Central memory CD4-positive, alpha-beta T cell (primary cell): ENCODE data around the gene ATG9B.
"Not testable (repeated sequence)": the region's sequence is repeated elsewhere in the genome, so short reads cannot be mapped to it uniquely, and the experiment has no call there.

ENCODE experiments used
- DNase-seq: peaks from one replicate; pipeline ENCODE4 v3.0.0; 2022

The ATG9B gene

DNA sequence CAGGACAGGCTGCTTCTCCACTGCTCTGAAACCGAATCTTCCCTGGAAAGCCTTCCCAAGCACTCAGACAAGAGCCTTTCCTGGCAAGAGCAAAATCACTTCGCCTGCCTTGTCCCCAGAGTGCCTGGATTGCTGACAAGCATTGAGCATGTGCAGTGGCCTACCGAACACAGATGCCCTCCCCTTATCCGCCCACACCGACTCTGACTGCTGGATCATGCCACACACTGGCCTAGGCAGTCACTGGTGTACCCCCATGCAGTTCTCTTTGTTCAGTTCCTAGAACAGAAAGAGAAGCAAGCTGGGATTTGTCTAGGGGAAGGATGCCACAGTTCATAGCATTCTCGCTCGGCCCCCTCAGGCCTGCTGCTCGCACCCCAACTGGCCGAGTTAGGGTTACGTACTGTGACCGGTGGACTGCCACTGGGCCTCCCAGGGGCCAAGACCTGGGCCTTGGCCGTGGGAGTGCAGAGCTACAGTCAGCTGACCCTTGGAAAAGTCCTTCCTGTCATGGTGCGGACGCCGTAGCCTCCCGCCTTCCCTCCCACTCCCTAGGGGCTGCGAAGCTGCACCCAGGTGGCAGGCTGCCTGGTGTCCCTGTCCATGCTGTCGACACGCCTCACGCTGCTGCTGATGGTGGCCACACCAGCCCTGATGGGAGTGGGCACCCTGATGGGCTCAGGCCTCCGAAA lies 10.9 kb upstream of the ATG9B start:
- DNase-seq, result no peak

DNA sequence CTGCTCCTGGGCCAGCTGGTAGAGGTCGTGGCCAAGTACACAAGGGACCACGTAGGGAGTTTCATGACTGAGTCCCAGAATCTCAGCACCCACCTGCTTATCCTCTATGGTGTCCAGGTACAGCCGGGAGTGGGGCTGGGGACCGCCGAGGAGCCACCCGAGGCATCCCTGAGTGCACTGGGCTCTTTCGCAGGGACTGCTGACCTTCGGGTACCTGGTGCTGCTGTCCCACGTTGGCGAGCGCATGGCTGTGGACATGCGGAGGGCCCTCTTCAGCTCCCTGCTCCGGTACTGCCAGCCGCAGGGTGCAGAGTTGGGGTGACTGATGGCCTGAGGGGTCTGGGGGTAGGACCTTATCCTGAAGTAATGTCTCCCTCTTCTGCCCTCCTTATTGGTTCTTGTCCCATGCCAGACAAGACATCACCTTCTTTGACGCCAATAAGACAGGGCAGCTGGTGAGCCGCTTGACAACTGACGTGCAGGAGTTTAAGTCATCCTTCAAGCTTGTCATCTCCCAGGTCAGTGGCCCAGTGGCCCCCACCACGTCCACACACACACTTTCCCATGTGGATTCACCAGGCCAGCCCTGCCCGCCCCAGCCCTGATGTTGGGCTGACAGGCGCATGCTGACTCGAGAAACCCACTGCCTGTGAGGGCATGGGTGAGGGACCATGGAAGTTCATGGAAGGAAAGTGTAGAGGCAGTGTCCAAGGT lies 10.2 kb upstream of the ATG9B start:
- DNase-seq, result no peak

DNA sequence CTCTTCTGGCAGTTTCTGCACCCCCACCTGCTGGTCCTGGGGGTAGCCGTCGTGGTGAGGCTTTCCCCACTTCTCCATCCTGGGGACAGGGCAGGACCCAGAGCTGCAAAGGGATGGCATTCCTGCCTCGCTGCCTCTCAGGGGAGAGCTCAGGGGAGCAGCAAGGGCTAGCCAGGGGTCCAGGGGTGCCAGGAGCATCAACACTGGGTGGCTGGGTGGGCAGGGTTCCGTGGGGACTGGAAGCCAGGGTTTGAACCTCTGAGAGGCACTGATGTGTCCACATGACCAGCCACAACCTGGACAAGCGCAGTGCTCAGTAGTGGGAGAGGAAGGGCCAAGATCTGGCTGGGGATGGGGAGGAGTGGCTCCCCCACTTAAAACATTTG lies 9.6 kb upstream of the ATG9B start:
- no peak for DNase-seq

DNA sequence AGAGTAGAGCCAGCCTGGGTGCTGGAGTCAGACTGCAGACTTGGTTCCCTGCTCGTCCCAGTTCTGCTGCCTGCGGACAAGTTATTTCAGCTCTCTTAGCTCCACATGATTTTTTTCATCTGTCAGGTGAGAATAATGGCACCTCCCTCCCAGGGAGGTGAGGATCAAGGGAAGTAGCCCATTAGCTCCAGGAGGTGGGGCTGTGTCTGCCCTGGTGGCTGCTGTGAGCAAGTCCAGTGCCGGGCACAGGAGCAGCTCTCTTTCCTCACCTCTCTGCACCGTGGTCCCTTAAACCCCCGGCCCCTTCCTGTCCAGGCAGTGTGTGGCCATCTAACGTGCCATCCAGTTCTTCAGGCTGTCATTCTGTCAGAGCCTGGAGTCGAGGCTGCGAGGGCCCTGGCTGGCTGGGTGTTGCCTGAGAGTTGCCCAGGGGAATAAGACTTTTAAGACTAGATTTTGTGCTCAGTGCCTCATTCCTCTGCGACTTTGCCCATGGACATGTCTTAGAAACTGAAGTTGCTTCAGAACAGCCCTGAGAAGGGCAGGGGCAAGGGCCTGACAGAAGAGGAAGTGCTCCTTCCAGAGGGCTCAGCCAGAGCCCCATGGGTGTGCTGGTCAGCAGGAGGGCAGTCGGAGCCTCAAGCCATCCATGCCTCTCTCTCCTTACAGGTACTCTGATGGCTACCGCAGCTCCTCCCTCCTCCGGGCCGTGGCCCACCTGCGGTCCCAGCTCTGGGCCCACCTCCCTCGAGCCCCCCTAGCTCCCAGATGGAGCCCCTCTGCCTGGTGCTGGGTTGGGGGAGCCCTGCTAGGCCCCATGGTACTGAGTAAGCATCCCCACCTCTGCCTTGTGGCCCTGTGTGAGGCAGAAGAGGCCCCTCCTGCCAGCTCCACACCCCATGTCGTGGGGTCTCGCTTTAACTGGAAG lies 8.9 kb upstream of the ATG9B start:
- no peak for DNase-seq

DNA sequence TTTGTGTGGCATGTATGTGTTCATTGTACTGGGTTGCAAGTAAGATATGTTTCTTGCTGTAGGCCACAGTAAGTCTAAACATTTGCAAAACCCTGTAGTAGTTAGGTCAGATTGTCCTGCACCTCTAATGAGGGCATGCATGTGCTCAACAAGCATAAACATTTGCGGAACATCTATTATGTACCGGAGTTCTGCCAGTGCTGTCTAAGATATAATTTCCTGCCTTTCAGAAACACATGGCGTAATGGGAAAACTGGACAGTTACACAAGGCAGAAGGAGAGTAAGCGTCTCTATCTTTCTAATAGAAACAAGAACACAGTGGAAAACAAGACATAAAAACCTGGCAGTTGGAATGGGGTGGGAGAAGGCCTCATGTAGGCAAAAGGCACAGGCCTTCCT lies 6.7 kb upstream of the ATG9B start:
- no peak for DNase-seq

DNA sequence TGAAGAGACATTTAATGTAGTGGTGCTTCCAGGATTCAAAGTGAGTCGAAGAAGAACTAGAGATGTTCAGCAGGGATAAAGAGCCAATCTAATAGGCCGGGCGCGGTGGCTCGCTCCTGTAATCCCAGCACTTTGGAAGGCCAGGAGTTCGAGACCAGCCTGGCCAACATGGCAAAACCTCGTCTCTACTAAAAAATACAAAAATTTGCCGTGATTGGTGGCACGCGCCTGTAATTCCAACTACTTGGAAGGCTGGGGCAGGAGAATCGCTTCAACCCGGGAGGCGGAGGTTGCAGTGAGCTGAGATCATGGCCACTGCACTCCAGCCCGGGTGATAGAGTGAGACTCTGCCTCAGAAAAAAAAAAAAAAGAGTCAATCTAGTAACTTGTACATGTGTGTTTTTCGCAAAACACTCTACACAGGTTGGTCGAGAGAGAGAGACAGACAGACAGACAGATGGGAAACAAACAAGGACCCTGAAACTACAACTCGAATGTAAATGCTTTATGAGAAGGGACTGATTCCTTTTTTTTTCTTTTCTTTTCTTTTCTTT lies 4.7 kb upstream of the ATG9B start:
- no peak for DNase-seq

DNA sequence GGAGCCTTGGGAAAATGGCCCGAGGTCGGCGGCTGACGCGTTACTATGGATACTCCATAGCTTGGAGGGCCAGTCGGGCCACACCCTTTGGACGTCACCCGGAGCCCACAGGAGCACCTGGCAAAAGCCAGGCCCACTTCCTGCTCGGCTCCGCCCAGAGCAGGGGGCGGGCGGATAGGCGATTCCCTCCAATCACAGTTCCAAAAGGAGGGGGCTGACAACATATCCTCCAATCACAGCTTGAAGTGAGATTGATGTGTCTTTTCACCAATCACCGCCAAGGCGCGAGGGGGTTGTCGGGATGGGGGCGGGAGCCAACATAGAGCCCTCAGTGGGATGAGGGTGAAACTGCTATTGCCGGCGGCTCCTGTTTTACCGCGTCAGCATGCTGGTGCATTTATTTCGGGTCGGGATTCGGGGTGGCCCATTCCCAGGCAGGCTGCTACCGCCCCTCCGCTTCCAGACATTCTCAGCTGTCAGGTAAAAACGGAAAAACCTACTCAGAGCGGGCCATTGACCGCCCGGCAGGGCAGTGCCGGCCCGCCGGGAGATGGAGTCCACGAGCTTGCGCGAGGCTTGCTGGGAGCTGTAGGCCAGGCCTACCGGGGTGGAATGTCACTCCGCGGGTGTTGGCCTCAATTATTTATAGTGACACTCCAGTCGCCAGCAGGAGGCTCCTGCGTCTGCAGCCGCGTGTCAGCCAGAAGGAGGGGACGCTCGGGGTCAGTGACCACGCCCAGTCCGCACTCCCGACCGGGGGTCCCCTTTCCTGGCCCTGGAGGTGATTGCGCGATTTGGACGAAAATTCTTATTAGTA lies 4.0 kb upstream of the ATG9B start, which contains the start of gene ABCB8:
ABCB8 (plus strand) TSS at position 320 of the 817 bp plus-strand sequence; CDS start at position 386, 66 bp downstream.
- DNase-seq, result peak; percentile 99

DNA sequence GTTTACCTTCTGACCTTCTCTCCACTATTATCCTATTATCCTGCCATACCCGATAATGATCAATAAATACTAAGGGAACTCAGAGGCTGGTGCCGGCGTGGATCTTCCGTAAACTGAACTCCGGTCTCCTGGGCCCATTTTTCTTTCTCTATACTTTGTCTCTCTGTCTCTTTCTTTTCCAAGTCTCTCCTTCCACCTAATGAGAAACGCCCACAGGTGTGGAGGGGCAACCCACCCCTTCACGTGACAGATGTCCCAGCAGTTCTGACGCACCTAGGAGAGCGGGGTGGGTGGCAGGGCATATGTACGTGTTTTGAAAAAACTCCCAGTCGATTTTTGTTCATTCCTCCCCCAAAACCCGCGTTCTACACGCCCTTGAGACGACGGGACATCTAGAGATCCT lies 3.4 kb upstream of the ATG9B start:
- not testable (repeated sequence) for DNase-seq

DNA sequence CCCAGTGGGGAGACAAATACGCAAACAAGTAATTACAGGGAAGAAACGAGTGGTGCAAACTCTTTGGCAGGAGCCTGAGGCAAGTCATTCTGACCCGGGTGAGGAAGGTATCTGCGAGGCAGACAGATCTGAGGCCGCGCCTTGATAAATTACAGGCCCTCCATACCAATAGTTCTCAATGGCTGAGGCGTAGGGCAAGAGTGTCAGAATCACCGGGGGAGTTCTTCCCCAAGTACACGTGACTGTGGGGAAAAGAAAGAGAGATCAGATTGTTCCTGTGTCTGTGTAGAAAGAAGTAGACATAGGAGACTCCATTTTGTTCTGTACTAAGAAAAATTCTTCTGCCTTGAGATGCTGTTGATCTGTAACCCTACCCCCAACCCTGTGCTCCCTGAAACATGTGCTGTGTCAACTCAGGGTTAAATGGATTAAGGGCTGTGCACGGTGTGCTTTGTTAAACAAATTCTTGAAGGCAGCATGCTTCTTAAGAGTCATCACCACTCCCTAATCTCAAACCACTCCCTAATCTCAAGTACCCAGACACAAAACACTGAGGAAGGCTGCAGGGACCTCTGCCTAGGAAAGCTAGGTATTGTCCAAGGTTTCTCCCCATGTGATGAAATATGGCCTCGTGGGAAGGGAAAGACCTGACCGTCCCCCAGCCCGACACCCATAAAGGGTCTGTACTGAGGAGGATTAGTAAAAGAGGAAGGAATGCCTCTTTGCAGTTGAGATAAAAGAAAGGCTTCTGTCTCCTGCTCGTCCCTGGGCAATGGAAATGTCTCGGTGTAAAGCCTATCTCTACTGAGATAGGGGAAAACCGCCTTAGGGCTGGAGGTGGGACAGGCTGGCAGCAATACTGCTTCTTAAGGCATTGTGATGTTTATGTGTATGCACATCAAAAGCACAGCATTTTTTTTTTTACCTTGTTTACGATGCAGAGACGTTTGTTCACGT lies 2.8 kb upstream of the ATG9B start:
- not testable (repeated sequence) for DNase-seq

DNA sequence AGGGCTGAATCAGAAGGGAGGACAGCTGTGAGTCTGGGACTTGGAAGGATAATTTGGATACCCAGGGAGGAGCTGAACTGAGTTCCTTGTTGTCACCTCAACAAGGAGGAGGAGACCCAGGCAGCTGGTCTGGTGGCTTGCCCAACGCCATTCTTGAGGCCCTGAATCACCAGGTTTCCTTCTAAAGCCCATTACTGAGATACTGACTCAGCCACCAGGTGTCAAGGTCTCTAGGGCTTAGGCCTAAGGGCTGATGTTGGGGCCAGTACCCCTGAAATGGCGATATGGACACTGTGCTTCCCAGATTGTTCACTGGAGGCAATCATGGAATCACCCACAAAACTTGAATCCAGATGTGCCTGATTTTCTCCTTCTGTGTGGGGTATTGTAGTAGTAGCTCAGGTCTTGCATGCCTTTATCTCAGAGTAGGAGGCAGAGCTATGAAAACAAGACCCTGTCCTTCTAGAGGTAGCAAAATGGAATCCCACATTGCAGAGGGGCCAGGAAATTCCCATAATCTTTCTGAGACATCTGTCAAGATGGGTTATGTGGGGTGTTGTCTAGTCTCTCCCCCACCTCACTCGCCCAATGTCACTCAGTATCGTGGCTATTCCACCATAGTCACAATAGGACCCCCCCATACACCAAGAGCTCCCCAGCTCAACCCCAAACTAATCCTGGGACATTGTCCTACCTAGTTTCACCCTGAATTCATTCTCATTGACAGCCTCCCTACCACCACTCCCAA lies 1.8 kb upstream of the ATG9B start:
- no peak for DNase-seq

DNA sequence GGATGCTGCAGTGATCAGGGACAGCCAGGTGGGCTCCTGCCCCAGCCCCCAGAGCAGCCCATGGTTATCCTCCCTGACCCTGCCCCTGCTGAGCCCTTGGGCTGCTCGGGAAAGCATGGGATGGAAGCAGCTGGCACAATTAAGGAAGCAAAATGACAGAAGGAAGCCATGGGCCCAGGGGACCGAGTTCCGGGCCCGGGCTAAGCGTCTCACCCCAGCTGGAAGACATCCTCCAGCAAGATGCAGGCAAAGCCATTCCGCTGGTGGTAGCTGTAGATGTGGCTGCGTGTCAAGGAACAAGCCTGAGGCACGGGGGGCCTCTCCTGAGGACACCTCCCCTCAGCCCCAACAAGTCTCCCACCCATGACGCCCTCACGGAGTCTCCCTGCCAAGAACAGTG lies 1.1 kb downstream of the ATG9B start:
- no peak for DNase-seq

DNA sequence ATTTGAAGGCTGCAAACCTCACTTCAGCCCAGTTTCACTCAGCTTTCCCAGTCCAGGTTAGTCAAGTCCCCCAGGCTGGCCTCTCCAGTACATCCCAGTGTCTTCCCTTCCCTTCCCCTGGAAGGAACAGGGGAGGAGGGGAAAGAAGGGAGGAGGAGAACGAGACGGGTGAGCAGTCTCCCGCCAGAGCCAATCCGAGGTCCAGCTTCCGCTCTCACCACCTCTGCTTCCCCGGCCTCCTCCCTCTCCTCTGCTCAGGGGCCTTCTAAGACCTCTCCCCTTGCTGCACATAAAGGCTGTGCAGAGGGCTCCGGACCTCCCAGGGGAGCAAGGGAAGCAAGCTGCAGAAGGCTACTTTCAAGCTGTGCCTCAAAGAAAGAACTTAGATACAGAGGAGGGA lies 4.1 kb downstream of the ATG9B start:
- no peak for DNase-seq

DNA sequence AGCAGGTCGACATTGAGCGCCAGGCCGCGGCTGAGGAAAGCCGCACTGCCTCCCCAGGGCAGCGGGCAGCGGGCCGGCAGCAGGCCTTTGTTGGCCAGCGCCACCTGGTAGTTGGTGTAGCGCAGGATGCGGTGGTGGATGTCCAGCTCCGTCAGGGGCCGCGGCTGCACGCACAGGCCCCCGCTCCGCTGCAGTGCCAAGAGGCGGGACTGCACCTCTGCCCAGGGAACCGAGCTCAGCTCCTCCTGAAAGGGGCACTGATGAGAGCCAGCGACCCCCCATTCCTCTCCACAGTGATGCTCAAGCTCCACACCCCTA lies 5.2 kb downstream of the ATG9B start:
- DNase-seq, result no peak

DNA sequence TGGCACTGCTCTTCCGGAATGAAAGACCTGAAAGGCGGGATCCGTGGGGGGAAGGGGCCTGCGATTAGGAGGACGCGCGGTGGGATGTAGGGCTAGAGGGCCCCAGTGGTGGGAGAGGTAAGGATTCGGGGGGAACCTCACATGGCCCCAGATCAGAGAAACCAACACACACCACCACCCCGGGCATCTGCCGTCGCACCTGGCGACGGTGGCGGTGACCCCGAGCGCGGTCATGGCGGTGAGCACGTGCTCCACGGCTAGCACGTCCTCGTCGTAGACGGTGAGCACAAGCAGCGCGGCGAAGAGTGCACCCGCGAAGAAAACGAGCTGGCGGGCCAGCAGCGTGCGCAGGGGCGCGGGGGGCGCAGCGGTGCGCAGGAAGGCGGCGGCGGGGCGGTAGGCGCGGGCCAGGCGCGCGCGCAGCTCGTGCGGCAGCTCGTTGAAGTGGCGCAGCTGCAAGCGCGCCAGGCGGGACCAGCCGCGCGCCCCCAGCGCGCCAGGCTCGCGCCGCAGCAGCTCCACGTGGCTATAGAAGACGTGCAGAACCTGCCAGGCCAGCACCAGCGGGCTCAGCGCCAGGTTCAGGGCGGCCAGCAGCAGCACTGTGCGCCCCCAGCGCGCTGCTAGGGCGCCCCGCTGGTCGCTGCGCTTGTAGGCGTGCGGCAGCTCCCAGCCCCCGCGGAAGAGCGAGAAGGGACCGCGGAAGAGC lies 5.7 kb downstream of the ATG9B start:
- DNase-seq, result peak; percentile 52

DNA sequence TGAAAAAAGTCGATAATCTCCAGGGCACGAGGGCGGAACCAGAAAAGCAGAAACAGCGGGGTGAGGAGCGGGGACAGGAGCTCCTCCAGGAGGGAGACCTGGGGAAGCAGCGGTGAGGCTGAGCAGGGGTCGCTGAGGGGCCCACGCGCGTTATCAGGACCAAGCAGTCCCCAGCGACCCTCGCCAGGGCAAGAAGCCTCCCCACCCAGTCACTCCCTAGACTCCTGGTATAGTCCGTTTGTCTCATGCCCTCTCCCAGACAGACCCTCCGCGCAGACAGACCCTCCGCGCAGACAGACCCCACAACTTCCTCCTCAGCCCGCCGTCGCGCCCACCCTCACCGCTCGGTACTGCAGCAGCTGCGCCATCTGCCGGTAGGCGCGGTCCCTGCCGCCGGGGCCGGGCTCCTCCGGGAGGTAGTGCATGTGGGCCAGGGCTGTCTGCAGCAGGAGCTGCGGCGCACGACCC lies 6.3 kb downstream of the ATG9B start:
- peak; percentile 72 for DNase-seq

DNA sequence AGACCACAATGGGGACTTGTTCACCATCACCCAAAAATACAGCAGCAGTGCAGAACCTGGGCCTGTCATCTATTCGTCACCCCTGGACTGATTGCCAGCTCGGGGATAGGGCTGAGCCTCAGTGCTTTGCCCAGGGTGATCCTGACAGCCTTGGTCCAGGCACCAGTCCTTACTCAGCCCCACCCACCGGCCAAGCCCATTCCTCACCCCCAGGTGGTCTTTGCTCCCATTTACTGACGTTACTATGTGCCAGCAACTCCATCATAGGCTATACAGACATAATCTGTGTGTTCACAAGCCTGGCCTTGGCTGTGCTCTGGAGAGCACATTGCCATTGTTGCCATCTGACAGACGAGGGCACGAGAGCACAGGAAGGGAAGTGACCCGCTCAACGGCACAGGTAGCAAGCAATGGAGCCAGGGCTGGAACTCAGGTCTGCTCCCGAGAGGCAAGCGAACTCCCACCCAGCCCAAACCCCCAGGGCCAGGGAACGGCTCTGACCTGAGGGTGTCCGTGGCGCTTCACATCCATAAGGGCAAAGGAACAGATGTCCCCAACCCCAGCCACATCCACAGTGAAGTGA lies 6.8 kb downstream of the ATG9B start:
- no peak for DNase-seq

DNA sequence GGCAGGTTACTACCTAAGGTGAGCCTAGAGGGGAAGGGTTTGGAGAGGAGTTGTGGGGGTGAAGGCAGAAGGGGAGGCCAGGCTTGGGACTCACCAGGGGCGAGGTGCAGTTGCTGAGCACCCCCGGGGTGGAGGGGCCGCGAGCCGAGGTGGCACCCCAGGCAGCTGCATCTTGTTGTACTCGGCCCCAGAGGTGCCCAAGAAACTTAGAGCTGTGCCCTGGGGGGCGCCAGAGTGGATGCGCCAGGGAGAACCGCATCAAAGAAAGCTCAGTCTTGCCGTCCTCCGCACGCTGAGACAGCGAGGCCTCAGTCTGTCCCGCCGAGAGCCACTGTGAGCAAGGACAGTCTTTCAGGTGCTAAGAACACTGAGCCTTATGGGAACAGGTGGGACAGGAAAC lies 7.4 kb downstream of the ATG9B start:
- no peak for DNase-seq

DNA sequence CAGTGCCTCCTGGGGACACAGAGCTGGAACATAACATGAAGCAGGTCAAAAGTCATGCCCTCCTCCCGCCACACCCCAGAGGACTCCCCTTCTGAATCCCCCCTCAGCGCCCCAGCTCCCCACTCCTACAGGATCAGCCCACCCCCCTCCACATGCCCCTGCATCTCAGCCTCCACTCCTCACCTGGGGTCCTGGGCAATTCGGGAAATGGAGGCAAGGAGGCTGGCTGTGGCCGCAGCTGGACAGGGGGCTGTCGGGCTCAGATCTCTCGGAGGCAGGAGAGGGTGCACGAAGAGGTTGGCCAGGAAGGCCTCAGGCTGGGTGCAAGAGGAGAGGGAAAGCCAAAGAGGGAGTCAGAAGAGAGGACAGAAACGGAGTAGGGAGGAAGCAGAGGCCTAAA lies 7.8 kb downstream of the ATG9B start:
- no peak for DNase-seq

DNA sequence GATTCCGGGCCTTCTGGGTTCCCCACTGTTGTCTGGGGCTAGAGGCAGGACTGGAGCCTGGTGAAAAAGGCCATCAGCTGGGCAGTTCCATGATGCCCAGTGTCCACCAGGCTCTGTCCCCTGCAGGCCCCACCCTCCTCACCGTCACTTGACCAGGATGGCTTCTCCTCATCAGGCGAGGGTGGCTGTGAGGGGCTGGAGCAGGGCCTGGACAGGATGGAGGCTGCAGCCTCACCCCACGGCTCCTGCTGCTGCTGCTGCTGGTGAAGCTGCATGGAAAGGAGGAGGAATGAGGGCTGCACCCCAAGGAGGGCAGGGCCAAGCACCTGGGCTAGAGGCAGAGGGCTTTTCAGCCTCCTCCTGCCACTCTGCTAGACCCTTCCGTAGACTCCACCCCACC lies 8.3 kb downstream of the ATG9B start:
- no peak for DNase-seq
